Upper lobe of right lung (tissue), 1 donor: ENCODE data around the gene UNC5C. TPM values are rescaled to one million over a fixed set of nuclear protein-coding genes. Genes with fewer than 3 reads are reported as not detected.

Experiments
- ATAC-seq: fragments of 200-7000 bp; cut with Tn5 transposase; one replicate; pipeline ENCODE4 v1.9.1; 2020; ENCODE audit warnings: mild to moderate bottlenecking, moderate library complexity
- DNase-seq: peaks from one replicate; pipeline ENCODE4 v3.0.0-alpha.2; 2020
- H3K27ac ChIP-seq: fragments of 200-600 bp; one replicate; pipeline ENCODE4 v1.8.0; 2022
- H3K27me3 ChIP-seq: fragments of 200-600 bp; one replicate; pipeline ENCODE4 v1.8.0; 2022; ENCODE audit warnings: mild to moderate bottlenecking
- H3K36me3 ChIP-seq: fragments of 200-600 bp; one replicate; pipeline ENCODE4 v1.8.0; 2022
- H3K4me1 ChIP-seq: fragments of 200-600 bp; one replicate; pipeline ENCODE4 v1.8.0; 2022
- H3K4me3 ChIP-seq: fragments of 200-600 bp; one replicate; pipeline ENCODE4 v1.8.0; 2022; ENCODE audit warnings: mild to moderate bottlenecking
- H3K9me3 ChIP-seq: fragments of 200-600 bp; one replicate; pipeline ENCODE4 v1.8.0; 2022
- intact Hi-C: fragments of 100-400 bp; cut with DNase I; formaldehyde crosslinking; loops from one replicate; pipeline ENCODE4 v1.11.0; 2022
- total RNA-seq: library from RNA; stranded (reverse); fragmentation: NEBNext Ultra II Directional; extraction: Animal tissue kit (Norgen Biotek cat#: 25700); gene quantifications from one replicate; pipeline ENCODE4 v1.2.1, GENCODE V29; 2021
- TF ChIP-seq, protein P1 (sequence below): fragments of 200-600 bp; IDR thresholded peaks from one replicate; pipeline ENCODE4 v1.8.0; 2022; ENCODE audit warnings: antibody characterized with exemption
- donor health status: DM: no; HTN: yes; CAD: no; lungs with severe emphysema.

UNC5C gene
- total RNA-seq, 1 donor from 2014 or later: 6.7 TPM

DNA sequence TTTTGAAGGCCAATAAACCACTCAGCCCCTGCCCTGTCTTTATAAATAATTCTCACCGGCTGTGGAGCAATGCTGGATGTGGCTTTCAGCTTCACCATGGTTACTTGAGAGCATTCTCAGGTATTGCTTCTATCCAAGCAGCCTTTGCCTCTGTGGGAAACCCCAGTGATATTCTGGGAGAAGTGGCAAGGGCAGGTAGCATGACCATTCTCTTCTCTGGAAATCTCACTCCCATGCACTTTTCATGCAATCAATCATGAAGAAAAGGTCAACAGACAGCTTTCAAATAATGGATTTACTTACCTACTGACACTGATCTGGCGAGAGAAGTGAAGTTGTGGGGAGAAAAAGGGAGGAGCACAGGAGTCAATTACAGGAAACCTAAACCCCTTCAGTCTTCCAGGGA is 49.5 kb downstream of the UNC5C start:
- TF ChIP-seq, protein P1, sequence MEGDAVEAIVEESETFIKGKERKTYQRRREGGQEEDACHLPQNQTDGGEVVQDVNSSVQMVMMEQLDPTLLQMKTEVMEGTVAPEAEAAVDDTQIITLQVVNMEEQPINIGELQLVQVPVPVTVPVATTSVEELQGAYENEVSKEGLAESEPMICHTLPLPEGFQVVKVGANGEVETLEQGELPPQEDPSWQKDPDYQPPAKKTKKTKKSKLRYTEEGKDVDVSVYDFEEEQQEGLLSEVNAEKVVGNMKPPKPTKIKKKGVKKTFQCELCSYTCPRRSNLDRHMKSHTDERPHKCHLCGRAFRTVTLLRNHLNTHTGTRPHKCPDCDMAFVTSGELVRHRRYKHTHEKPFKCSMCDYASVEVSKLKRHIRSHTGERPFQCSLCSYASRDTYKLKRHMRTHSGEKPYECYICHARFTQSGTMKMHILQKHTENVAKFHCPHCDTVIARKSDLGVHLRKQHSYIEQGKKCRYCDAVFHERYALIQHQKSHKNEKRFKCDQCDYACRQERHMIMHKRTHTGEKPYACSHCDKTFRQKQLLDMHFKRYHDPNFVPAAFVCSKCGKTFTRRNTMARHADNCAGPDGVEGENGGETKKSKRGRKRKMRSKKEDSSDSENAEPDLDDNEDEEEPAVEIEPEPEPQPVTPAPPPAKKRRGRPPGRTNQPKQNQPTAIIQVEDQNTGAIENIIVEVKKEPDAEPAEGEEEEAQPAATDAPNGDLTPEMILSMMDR: no peak
- Histone ChIP-seq H3K27me3 (no peaks in the 10 kb centered on the region), H3K4me1 (no peaks in the 10 kb centered on the region), H3K9me3 (no peaks in the 10 kb centered on the region), H3K27ac (no peak overlapping the region), H3K36me3 (no peaks in the 10 kb centered on the region), H3K4me3 (no peak overlapping the region)
- intact Hi-C loops: loop anchor here (5.0 kb wide), 1 partner anchor 368 kb away; no protein-coding TSS in a partner anchor
- DNase-seq (no peak), ATAC-seq (no peak)

DNA sequence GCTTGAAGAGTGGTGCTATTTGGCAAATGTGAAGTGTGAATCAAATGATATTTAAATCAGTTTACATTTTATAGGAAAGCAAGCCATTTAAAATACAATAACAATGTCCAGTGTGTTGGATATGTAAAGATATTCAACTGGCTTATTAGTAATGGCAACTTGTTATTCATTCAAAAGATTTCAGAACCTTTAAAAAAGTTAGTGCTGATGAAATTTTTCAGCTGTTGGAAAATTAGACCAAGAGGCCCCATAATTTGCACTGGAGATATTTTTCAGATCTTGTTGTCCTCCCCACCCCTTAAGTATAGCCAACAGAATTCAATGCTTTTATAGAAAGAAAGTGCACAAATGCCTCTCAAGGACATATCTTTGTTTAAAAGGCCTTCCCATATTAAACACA is 54.6 kb downstream of the UNC5C start:
- no peaks in the 10 kb centered on the region for H3K9me3 ChIP-seq
- H3K4me1 ChIP-seq: no peaks in the 10 kb centered on the region
- H3K27ac ChIP-seq: no peak overlapping the region
- no peaks in the 10 kb centered on the region for H3K36me3 ChIP-seq
- no peak overlapping the region for H3K4me3 ChIP-seq
- ATAC-seq (no peak), DNase-seq (no peak)
- intact Hi-C loops: no loop called here
- TF ChIP-seq, protein P1: no peak
- H3K27me3 ChIP-seq: no peaks in the 10 kb centered on the region

DNA sequence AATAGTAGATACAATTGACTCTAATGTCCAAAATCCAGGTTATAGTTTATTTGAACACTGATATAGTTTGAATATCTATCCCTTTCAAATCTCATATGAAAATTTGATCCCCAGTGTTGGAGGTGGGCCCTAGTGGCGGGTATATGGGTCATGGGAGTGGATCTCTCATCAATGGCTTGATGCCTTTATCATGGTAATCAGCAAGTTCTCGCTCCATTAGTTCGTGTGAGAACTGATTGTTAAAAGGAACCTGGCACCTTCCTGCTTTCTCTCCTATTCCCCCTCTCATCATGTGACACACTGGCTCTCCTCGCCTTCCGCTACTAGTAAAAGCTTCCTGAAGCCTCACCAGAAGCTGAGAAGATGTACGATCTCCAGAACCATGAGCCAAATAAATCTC is 70.1 kb downstream of the UNC5C start:
- H3K27me3 ChIP-seq: no peaks in the 10 kb centered on the region
- TF ChIP-seq, protein P1: no peak
- no peak overlapping the region for H3K4me3 ChIP-seq
- ATAC-seq: no peak
- no peak overlapping the region for H3K27ac ChIP-seq
- no peaks in the 10 kb centered on the region for H3K36me3 ChIP-seq
- DNase-seq: no peak
- H3K9me3 ChIP-seq: no peaks in the 10 kb centered on the region
- no peaks in the 10 kb centered on the region for H3K4me1 ChIP-seq
- intact Hi-C loops: no loop called here

DNA sequence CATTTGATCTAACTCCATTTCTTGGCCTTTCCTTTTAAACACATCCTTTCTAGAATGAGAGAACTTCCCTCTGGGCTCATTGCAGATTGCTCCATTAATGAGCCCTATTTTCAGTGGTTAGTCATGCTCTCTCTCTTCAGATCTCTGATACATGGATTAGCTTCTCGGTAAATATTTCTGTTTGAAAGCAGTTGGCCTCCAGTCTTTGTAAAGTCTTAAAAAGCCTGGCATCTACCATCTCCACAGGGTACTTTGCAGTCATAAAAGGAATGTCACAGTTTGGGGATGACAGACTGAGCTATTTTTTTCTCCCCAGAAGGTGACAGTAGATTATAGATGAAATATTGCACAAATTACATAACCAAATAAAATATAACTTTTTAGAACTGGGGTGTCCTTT is 72.7 kb downstream of the UNC5C start:
- H3K36me3 ChIP-seq: no peaks in the 10 kb centered on the region
- H3K27ac ChIP-seq: no peak overlapping the region
- TF ChIP-seq, protein P1: no peak
- no peak for ATAC-seq
- intact Hi-C loops: no loop called here
- no peaks in the 10 kb centered on the region for H3K9me3 ChIP-seq
- DNase-seq: no peak
- H3K4me3 ChIP-seq: no peak overlapping the region
- no peaks in the 10 kb centered on the region for H3K4me1 ChIP-seq
- no peaks in the 10 kb centered on the region for H3K27me3 ChIP-seq

DNA sequence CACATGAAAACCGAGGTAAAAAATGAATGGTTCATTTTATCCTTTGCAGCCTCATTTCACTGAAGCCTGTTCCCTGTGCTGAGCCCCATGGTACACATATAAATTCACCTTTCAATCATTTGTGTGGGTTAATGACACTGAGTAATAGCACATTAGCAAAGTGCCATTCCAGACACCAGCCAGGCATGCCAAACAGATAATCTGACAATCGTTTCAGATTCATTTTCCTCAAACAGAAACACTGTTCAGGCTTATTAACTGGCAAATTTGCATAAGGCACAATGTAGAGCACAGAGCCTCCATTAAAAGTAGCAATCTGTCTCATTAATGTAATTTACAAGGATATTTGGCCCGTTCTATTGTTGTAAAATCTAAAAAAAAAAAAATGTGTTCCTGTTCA is 76.2 kb downstream of the UNC5C start:
- intact Hi-C loops: no loop called here
- Histone ChIP-seq H3K27me3 (no peaks in the 10 kb centered on the region), H3K36me3 (no peaks in the 10 kb centered on the region), H3K9me3 (no peaks in the 10 kb centered on the region), H3K27ac (no peak overlapping the region), H3K4me3 (no peak overlapping the region), H3K4me1 (no peaks in the 10 kb centered on the region)
- DNase-seq (no peak), ATAC-seq (no peak)
- TF ChIP-seq, protein P1: no peak

DNA sequence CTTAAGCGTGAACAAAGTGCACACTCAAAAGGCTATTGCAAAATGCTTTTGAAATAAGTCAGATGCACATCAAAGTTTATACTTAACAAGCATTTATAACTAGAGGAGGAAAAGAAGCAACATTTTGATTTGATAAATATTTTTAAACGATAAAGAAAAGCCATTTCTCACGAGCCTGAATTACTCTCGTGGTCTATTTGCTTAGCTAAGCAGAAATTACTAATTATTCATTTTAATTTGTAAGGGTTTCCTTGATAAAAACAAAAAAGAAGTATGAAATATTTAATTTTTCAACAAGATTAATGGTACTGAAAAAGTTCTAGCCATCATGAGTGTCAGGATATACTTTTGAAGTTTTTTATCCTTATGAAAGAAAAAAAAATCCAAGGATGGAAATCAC is 78.2 kb downstream of the UNC5C start:
- TF ChIP-seq, protein P1: no peak

More for the DNA sequence above, 78.2 kb downstream of the UNC5C start:
- H3K4me3 ChIP-seq: no peak overlapping the region
- H3K27ac ChIP-seq: no peak overlapping the region
- no peaks in the 10 kb centered on the region for H3K9me3 ChIP-seq
- H3K27me3 ChIP-seq: no peaks in the 10 kb centered on the region
- DNase-seq: no peak
- intact Hi-C loops: no loop called here
- no peak for ATAC-seq
- H3K4me1 ChIP-seq: no peaks in the 10 kb centered on the region
- no peaks in the 10 kb centered on the region for H3K36me3 ChIP-seq
